K562 treated with DMSO at 1 percent for 4 hours (cell line): ENCODE results near the gene RPUSD2. TPM values are rescaled to one million over a fixed set of nuclear protein-coding genes. Genes with fewer than 3 reads are reported as not detected.

Source experiments
- total RNA-seq: library from RNA; unstranded; fragments of 300-600 nt; gene quantifications from 2 replicates; pipeline ENCODE4 v1.2.3, GENCODE V29; 2022; ENCODE audit not compliant: insufficient read depth

The RPUSD2 gene
- 9.7 and 9.8 TPM in 2 replicates for total RNA-seq

GRCh38 chr15:40569129-40569953 lies at the start of gene RPUSD2:
TSS of gene RPUSD2 (plus strand) at chr15:40569299. CDS start at chr15:40569338, 39 bp downstream.

GRCh38 chr15:40564591-40565332 lies 4.3 kb upstream of the RPUSD2 start, which contains the start of gene CCDC32:
TSS of gene CCDC32 (minus strand) at chr15:40565042. CDS start at chr15:40563015, 2,027 bp downstream.

GRCh38 chr15:40593588-40594428 lies 24.7 kb downstream of the RPUSD2 start, which contains the start of gene KNL1:
TSS of gene KNL1 (plus strand) at chr15:40594249. CDS start at chr15:40602932, 8,683 bp downstream.

Other genes starting within 250 kb of the RPUSD2 start
- 17.2 and 18.2 TPM in 2 replicates for gene INAFM2, start 245.6 kb upstream of the RPUSD2 start, total RNA-seq
- gene CCDC9B, start 228.4 kb upstream of the RPUSD2 start, total RNA-seq = 0.57 TPM in 1 of 2 replicates, not detected in the other
- not detected in 2 replicates for gene PHGR1, start 218.3 kb upstream of the RPUSD2 start, total RNA-seq
- gene DISP2, start 211.1 kb upstream of the RPUSD2 start, total RNA-seq = not detected in 2 replicates
- gene KNSTRN, start 186.6 kb upstream of the RPUSD2 start, total RNA-seq = 14.9 and 20.8 TPM in 2 replicates
- gene IVD, start 163.5 kb upstream of the RPUSD2 start, total RNA-seq = 1.9 and 3.5 TPM in 2 replicates
- 16.6 and 25.0 TPM in 2 replicates for gene BAHD1, start 128.3 kb upstream of the RPUSD2 start, total RNA-seq
- 10.2 and 12.4 TPM in 2 replicates for gene CHST14, start 98.3 kb upstream of the RPUSD2 start, total RNA-seq
- 17.2 and 26.3 TPM in 2 replicates for gene CCDC32, start 4.3 kb upstream of the RPUSD2 start, total RNA-seq
- gene KNL1, start 24.9 kb downstream of the RPUSD2 start, total RNA-seq = 19.5 and 20.2 TPM in 2 replicates
- 37.2 and 40.7 TPM in 2 replicates for gene RAD51, start 125.9 kb downstream of the RPUSD2 start, total RNA-seq
- gene RMDN3, start 186.0 kb downstream of the RPUSD2 start, total RNA-seq = 36.0 and 37.0 TPM in 2 replicates
- gene GCHFR, start 194.8 kb downstream of the RPUSD2 start, total RNA-seq = 54.7 and 68.4 TPM in 2 replicates
- 4.8 and 6.5 TPM in 2 replicates for gene C15orf62, start 200.7 kb downstream of the RPUSD2 start, total RNA-seq
- gene ZFYVE19, start 237.8 kb downstream of the RPUSD2 start, total RNA-seq = 34.3 and 39.0 TPM in 2 replicates
- gene DNAJC17, start 238.2 kb downstream of the RPUSD2 start, total RNA-seq = 6.8 and 16.4 TPM in 2 replicates